Mesenchymal stem cell (in vitro differentiated cells and primary cell): ENCODE data around the gene INTS3.
"Not testable (repeated sequence)": the region's sequence is repeated elsewhere in the genome, so short reads cannot be mapped to it uniquely, and the experiment has no call there.

Experiments
- DNase-seq: peaks from one replicate; pipeline ENCODE4 v3.0.0-alpha.2; 2013
- H2AFZ ChIP-seq: one replicate; pipeline ENCODE4 v1.6.1; 2013; ENCODE audit warnings: low read depth, mild to moderate bottlenecking, control low read depth, inconsistent platforms, low read length, moderate library complexity
- H2AK5ac ChIP-seq: 2 replicates; pipeline ENCODE4 v1.6.1; 2013; ENCODE audit warnings: low read length, moderate library complexity, mild to moderate bottlenecking, inconsistent platforms; ENCODE audit not compliant: severe bottlenecking
- H2BK120ac ChIP-seq: one replicate; pipeline ENCODE4 v1.6.1; 2013; ENCODE audit warnings: low read depth, mild to moderate bottlenecking, inconsistent platforms, low read length, moderate library complexity
- H2BK12ac ChIP-seq, 2 experiments: one replicate each; pipeline ENCODE4 v1.6.1; 2013; ENCODE audit warnings: inconsistent platforms in 2 of 2, low read length in 2 of 2, mild to moderate bottlenecking in 2 of 2, moderate library complexity in 2 of 2, control low read depth in 1 of 2
- H2BK15ac ChIP-seq: one replicate; pipeline ENCODE4 v1.6.1; 2013; ENCODE audit warnings: mild to moderate bottlenecking, low read depth, inconsistent platforms; ENCODE audit not compliant: poor library complexity, severe bottlenecking
- H2BK5ac ChIP-seq: 2 replicates; pipeline ENCODE4 v1.6.1; 2013; ENCODE audit warnings: low read depth, mild to moderate bottlenecking, low read length, control low read depth, inconsistent platforms; ENCODE audit not compliant: poor library complexity, severe bottlenecking
- H3K14ac ChIP-seq, 2 experiments: one replicate each; pipeline ENCODE4 v1.6.1; 2013; ENCODE audit warnings: inconsistent platforms in 2 of 2, low read length in 2 of 2, control low read depth in 1 of 2, mild to moderate bottlenecking in 1 of 2, moderate library complexity in 1 of 2
- H3K18ac ChIP-seq, 2 experiments: one replicate each; pipeline ENCODE4 v1.6.1; 2013; ENCODE audit warnings: inconsistent platforms in 2 of 2, low read length in 2 of 2, control low read depth in 1 of 2, low read depth in 1 of 2, mild to moderate bottlenecking in 1 of 2
- H3K23ac ChIP-seq, 2 experiments: one replicate each; pipeline ENCODE4 v1.6.1; 2013; ENCODE audit warnings: inconsistent platforms in 2 of 2, low read length in 2 of 2, mild to moderate bottlenecking in 2 of 2, moderate library complexity in 2 of 2, control low read depth in 1 of 2
- H3K27ac ChIP-seq: 2 replicates; pipeline ENCODE4 v1.5.1; 2013; ENCODE audit warnings: mild to moderate bottlenecking, moderate library complexity, low read length, control low read depth, inconsistent platforms; ENCODE audit not compliant: poor library complexity, severe bottlenecking
- H3K27me3 ChIP-seq, 2 experiments: 2 replicates each; pipeline versions ENCODE4 v1.6.1 to v1.7.0; 2013; ENCODE audit warnings: low read length in 2 of 2, mild to moderate bottlenecking in 2 of 2, moderate library complexity in 2 of 2, control low read depth in 1 of 2, inconsistent platforms in 1 of 2; ENCODE audit not compliant: control insufficient read depth in 1 of 2, insufficient read depth in 1 of 2
- H3K36me3 ChIP-seq, 2 experiments: 2 replicates each; pipeline versions ENCODE4 v1.6.1 to v1.7.0; 2013; ENCODE audit warnings: low read length in 2 of 2, control low read depth in 1 of 2, inconsistent platforms in 1 of 2, low read depth in 1 of 2, mild to moderate bottlenecking in 1 of 2; ENCODE audit not compliant: insufficient read depth in 2 of 2, control insufficient read depth in 1 of 2
- H3K4ac ChIP-seq, 2 experiments: one replicate each; pipeline ENCODE4 v1.6.1; 2013; ENCODE audit warnings: inconsistent platforms in 2 of 2, low read length in 2 of 2, mild to moderate bottlenecking in 2 of 2, moderate library complexity in 2 of 2, control low read depth in 1 of 2, low read depth in 1 of 2
- H3K4me1 ChIP-seq: 2 replicates; pipeline ENCODE4 v1.6.1; 2013; ENCODE audit warnings: low read depth, low read length, control low read depth; ENCODE audit not compliant: control insufficient read depth, insufficient read depth
- H3K4me2 ChIP-seq: 2 replicates; pipeline ENCODE4 v1.6.1; 2013; ENCODE audit warnings: low read length, mild to moderate bottlenecking, inconsistent platforms; ENCODE audit not compliant: poor library complexity, severe bottlenecking
- H3K4me3 ChIP-seq, 2 experiments: 2 replicates each; pipeline versions ENCODE4 v1.5.1 to v1.7.0; 2013; ENCODE audit warnings: low read length in 2 of 2, mild to moderate bottlenecking in 2 of 2, control low read depth in 1 of 2, low read depth in 1 of 2; ENCODE audit not compliant: insufficient read depth in 1 of 2
- H3K79me1 ChIP-seq: replicated peaks from 2 replicates; pipeline ENCODE4 v1.6.1; 2013; ENCODE audit warnings: mild to moderate bottlenecking, control low read depth, low read length, inconsistent platforms; ENCODE audit not compliant: poor library complexity, severe bottlenecking
- H3K9ac ChIP-seq: 2 replicates; pipeline ENCODE4 v1.7.0; 2013; ENCODE audit warnings: mild to moderate bottlenecking, low read length, moderate library complexity
- H3K9me3 ChIP-seq: 2 replicates; pipeline ENCODE4 v1.7.0; 2013; ENCODE audit warnings: mild to moderate bottlenecking, low read length; ENCODE audit not compliant: control insufficient read depth
- H4K8ac ChIP-seq: one replicate; pipeline ENCODE4 v1.6.1; 2013; ENCODE audit warnings: inconsistent platforms, mild to moderate bottlenecking, low read length, moderate library complexity
- H4K91ac ChIP-seq: one replicate; pipeline ENCODE4 v1.6.1; 2013; ENCODE audit warnings: mild to moderate bottlenecking, low read length, inconsistent platforms
- WGBS: methylation state at CpG from one replicate; pipeline ENCODE4 v1.1.7; 2013; ENCODE audit warnings: mixed read lengths; 5-methylcytosine and 5-hydroxymethylcytosine counted together

INTS3 gene

GRCh38 chr1:153716211-153716610, 11.6 kb upstream of the INTS3 start:
- not testable (repeated sequence) for H3K9ac ChIP-seq, H3K4me2 ChIP-seq, H3K79me1 ChIP-seq, H3K4me1 ChIP-seq, H3K27ac ChIP-seq, H2AK5ac ChIP-seq, H3K23ac ChIP-seq, H2AFZ ChIP-seq, H3K18ac ChIP-seq, H2BK5ac ChIP-seq, H3K36me3 ChIP-seq, H2BK15ac ChIP-seq, H3K4ac ChIP-seq, H3K4me3 ChIP-seq, H3K9me3 ChIP-seq, H2BK120ac ChIP-seq, DNase-seq, H2BK12ac ChIP-seq, H3K27me3 ChIP-seq, H4K8ac ChIP-seq, H4K91ac ChIP-seq, H3K14ac ChIP-seq
- WGBS = 86% methylated on average over 2 of the region's 5 CpGs

GRCh38 chr1:153717330-153717729, 10.5 kb upstream of the INTS3 start:
- Histone ChIP-seq H3K14ac (no peak overlapping the region), H3K9me3 (no peaks in the 10 kb centered on the region), H3K18ac (no peak overlapping the region), H4K8ac (no peak overlapping the region), H3K36me3 (no peaks in the 10 kb centered on the region), H2BK5ac (no peak overlapping the region), H2BK15ac (no peak overlapping the region), H3K27ac (no peak overlapping the region), H2AFZ (no peak overlapping the region), H3K27me3 (peaks cover 0 to 4% of the 10 kb centered on the region in 2 experiments), H3K4me3 (no peak overlapping the region), H2BK120ac (no peak overlapping the region), H3K4ac (no peak overlapping the region), H3K9ac (no peak overlapping the region), H3K23ac (no peak overlapping the region), H2BK12ac (no peak overlapping the region), H3K79me1 (no peaks in the 10 kb centered on the region), H3K4me2 (no peak overlapping the region), H2AK5ac (no peak overlapping the region), H3K4me1 (no peaks in the 10 kb centered on the region), H4K91ac (no peak overlapping the region)
- WGBS = 97% methylated on average over 3 of the region's 3 CpGs
- DNase-seq = no peak

GRCh38 chr1:153723687-153724086, 4.2 kb upstream of the INTS3 start:
- H4K91ac ChIP-seq = no peak overlapping the region
- H2BK5ac ChIP-seq = no peak overlapping the region
- no peak overlapping the region for H2AFZ ChIP-seq
- H3K18ac ChIP-seq = no peak overlapping the region
- WGBS = 92% methylated on average over 2 of the region's 3 CpGs
- no peak overlapping the region for H3K4ac ChIP-seq
- no peak overlapping the region for H3K4me2 ChIP-seq
- H2BK120ac ChIP-seq = no peak overlapping the region
- H3K4me3 ChIP-seq = no peak overlapping the region
- no peak overlapping the region for H3K9ac ChIP-seq
- no peak overlapping the region for H3K23ac ChIP-seq
- H2BK15ac ChIP-seq = no peak overlapping the region
- no peak overlapping the region for H4K8ac ChIP-seq
- no peaks in the 10 kb centered on the region for H3K36me3 ChIP-seq
- no peak overlapping the region for H2BK12ac ChIP-seq
- H3K9me3 ChIP-seq = no peaks in the 10 kb centered on the region
- DNase-seq = no peak
- H3K27ac ChIP-seq = no peak overlapping the region
- no peak overlapping the region for H2AK5ac ChIP-seq
- no peaks in the 10 kb centered on the region for H3K27me3 ChIP-seq
- no peak overlapping the region for H3K14ac ChIP-seq
- H3K4me1 ChIP-seq = peaks cover 3% of the 10 kb centered on the region
- peaks cover 4% of the 10 kb centered on the region for H3K79me1 ChIP-seq

GRCh38 chr1:153724634-153725033, 3.2 kb upstream of the INTS3 start:
- H3K36me3 ChIP-seq, H3K14ac ChIP-seq, H3K4me1 ChIP-seq, H4K91ac ChIP-seq, H3K23ac ChIP-seq, H3K27me3 ChIP-seq, H3K27ac ChIP-seq, H2BK15ac ChIP-seq, H2BK120ac ChIP-seq, H3K9ac ChIP-seq, H2BK12ac ChIP-seq, H3K4ac ChIP-seq, H3K18ac ChIP-seq, H4K8ac ChIP-seq, DNase-seq, H3K4me3 ChIP-seq, H2AK5ac ChIP-seq, H2AFZ ChIP-seq, H2BK5ac ChIP-seq, H3K9me3 ChIP-seq, H3K4me2 ChIP-seq, H3K79me1 ChIP-seq: not testable (repeated sequence)
- WGBS = 84% methylated on average over 3 of the region's 4 CpGs
